Measurements from ENCODE around the gene ARSG. TPM values are rescaled to one million over a fixed set of nuclear protein-coding genes. Genes with fewer than 3 reads are reported as not detected.

ARSG gene
- total and polyA plus RNA-seq, 9 of the 15 experiments (the other 6 are each of a cell fraction or from before 2014, with no cell fraction given): 1.0 to 5.6 (median 1.8) TPM

DNA sequence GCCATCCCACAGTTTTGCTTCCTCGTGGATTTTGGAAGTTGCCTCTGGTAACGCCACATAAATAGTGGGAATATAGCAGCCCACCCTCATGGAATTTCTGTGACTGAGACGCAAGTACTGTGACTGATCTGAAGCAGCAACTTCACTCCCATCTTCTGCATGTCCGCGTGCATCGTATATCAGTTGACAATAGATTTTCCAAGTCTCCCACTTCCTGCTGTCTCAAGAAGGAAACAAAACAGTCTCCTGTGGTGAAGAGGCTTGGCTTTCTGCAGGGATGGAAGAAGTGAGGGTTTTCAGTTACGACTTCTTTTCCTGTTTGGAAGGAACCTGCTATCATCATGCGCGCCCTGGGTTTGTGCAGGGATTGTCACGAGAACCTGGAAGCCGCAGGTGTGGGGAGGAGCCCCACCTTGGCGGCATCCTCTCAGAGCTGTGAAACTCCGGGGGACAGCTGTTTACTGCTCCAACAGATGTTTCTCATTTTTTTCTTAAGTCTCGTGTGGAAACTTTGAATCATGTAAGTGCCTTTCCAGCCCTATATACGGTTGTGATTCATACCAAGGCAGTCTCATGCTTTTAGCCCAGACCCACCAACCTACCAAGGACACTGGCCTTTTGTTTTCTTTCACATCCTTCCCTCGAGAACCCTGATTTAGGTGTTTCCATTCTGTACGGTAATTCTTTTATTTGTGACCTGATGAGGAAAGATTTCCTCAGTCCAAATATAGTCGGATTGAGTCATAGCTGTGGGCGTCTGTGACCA, 108.5 kb downstream of the ARSG start:
- Histone ChIP-seq H3K27ac (ENCODE audit: extremely low read depth, low read depth, low read length) (no peak overlapping the region), H3K9ac (ENCODE audit: insufficient read depth in 1 of 2, low read depth in 2 of 2, low read length in 2 of 2) (no peak overlapping the region), H3K27me3 (ENCODE audit: control insufficient read depth in 2 of 2, insufficient read depth in 2 of 2, low read length in 2 of 2) (peaks cover 15 to 41% of the 10 kb centered on the region in 2 experiments; a peak in 3 of 5 replicates), H3K79me2 (ENCODE audit: control insufficient read depth, insufficient read depth, low read length) (no peaks in the 10 kb centered on the region), H3K4me1 (replicated peaks in 1 of 2; ENCODE audit: control insufficient read depth in 2 of 2, insufficient read depth in 2 of 2, low read length in 2 of 2) (0 out of 5 replicates have a peak, but pooled peaks cover 0 to 4% of the 10 kb centered on the region in 2 experiments), H3K36me3 (ENCODE audit: control insufficient read depth, insufficient read depth, low read length) (no peaks in the 10 kb centered on the region), H3K9me1 (ENCODE audit: control insufficient read depth, insufficient read depth, low read length) (no peaks in the 10 kb centered on the region), H2AFZ (ENCODE audit: low read depth, low read length) (no peak overlapping the region), H3K4me3 (no peak overlapping the region), H3K9me3 (replicated peaks; ENCODE audit: control insufficient read depth, insufficient read depth, low read depth, low read length) (no peaks in the 10 kb centered on the region), H3K4me2 (ENCODE audit: insufficient read depth, low read length) (no peak overlapping the region), H4K20me1 (replicated peaks; ENCODE audit: control insufficient read depth, insufficient read depth, low read length) (no peaks in the 10 kb centered on the region)
- POLR2A ChIA-PET: interaction anchor here (1.0 to 1.3 kb wide), 2 partner anchors 10 to 219 kb away, joined by 4 read pairs; no protein-coding TSS in a partner anchor
- intact Hi-C loops (cut with micrococcal nuclease): loop anchor here (1.0 to 10.0 kb wide), 3 partner anchors 36 to 135 kb away; no protein-coding TSS in a partner anchor
- ATAC-seq (no peak), DNase-seq (ENCODE audit: extremely low read depth in 1 of 4, low spot score in 3 of 4) (no peak), FAIRE-seq (peak; percentile 23)
- CTCF ChIA-PET (ENCODE audit: low intra/inter-chr PET ratio): interaction anchor here (0.7 to 1.9 kb wide), 3 partner anchors 36 to 137 kb away, joined by 3 to 12 read pairs (median 3); no protein-coding TSS in a partner anchor
- BruUV-seq (replicated peaks): no TSS peak
- 14% methylated on average over 18 of the region's 19 CpGs for whole genome bisulfite sequencing (ENCODE audit: insufficient coverage, low coverage, missing lambda C conversion rate)
- in situ Hi-C loops (cut with MboI): no loop called here
- no peak for TF ChIP-seq EP400 (IDR thresholded peaks at IDR 0.05)
- TF ChIP-seq, protein P1, sequence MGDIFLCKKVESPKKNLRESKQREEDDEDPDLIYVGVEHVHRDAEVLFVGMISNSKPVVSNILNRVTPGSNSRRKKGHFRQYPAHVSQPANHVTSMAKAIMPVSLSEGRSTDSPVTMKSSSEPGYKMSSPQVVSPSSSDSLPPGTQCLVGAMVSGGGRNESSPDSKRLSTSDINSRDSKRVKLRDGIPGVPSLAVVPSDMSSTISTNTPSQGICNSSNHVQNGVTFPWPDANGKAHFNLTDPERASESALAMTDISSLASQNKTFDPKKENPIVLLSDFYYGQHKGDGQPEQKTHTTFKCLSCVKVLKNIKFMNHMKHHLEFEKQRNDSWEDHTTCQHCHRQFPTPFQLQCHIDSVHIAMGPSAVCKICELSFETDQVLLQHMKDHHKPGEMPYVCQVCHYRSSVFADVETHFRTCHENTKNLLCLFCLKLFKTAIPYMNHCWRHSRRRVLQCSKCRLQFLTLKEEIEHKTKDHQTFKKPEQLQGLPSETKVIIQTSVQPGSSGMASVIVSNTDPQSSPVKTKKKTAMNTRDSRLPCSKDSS (IDR thresholded peaks at IDR 0.05; ENCODE audit: low read depth, partially characterized antibody): no peak
- TF ChIP-seq, protein P2, sequence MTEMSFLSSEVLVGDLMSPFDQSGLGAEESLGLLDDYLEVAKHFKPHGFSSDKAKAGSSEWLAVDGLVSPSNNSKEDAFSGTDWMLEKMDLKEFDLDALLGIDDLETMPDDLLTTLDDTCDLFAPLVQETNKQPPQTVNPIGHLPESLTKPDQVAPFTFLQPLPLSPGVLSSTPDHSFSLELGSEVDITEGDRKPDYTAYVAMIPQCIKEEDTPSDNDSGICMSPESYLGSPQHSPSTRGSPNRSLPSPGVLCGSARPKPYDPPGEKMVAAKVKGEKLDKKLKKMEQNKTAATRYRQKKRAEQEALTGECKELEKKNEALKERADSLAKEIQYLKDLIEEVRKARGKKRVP (CRISPR knock-in tag; IDR thresholded peaks at IDR 0.05): no peak
- no peak for TF ChIP-seq JUN (IDR thresholded peaks at IDR 0.05; ENCODE audit: borderline replicate concordance, low read depth, low read length)
- TF ChIP-seq JUN (CRISPR knock-in tag; IDR thresholded peaks at IDR 0.05; ENCODE audit: borderline replicate concordance): no peak
- no peak for TF ChIP-seq DNMT1 (IDR thresholded peaks at IDR 0.05)
- no peak for TF ChIP-seq FUS (optimal IDR thresholded peaks at IDR 0.05; ENCODE audit: low read depth, low read length)
- no peak for TF ChIP-seq GABPB1 (CRISPR knock-in tag; IDR thresholded peaks at IDR 0.05)
- TF ChIP-seq, protein P3, sequence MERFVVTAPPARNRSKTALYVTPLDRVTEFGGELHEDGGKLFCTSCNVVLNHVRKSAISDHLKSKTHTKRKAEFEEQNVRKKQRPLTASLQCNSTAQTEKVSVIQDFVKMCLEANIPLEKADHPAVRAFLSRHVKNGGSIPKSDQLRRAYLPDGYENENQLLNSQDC (CRISPR knock-in tag; IDR thresholded peaks at IDR 0.05): no peak
- TF ChIP-seq, protein P4, sequence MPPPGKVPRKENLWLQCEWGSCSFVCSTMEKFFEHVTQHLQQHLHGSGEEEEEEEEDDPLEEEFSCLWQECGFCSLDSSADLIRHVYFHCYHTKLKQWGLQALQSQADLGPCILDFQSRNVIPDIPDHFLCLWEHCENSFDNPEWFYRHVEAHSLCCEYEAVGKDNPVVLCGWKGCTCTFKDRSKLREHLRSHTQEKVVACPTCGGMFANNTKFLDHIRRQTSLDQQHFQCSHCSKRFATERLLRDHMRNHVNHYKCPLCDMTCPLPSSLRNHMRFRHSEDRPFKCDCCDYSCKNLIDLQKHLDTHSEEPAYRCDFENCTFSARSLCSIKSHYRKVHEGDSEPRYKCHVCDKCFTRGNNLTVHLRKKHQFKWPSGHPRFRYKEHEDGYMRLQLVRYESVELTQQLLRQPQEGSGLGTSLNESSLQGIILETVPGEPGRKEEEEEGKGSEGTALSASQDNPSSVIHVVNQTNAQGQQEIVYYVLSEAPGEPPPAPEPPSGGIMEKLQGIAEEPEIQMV (tag; conservative IDR thresholded peaks at IDR 0.05; ENCODE audit: low read depth): no peak
- no peak for TF ChIP-seq ZNF431 (CRISPR knock-in tag; IDR thresholded peaks at IDR 0.05)
- TF ChIP-seq, protein P5, sequence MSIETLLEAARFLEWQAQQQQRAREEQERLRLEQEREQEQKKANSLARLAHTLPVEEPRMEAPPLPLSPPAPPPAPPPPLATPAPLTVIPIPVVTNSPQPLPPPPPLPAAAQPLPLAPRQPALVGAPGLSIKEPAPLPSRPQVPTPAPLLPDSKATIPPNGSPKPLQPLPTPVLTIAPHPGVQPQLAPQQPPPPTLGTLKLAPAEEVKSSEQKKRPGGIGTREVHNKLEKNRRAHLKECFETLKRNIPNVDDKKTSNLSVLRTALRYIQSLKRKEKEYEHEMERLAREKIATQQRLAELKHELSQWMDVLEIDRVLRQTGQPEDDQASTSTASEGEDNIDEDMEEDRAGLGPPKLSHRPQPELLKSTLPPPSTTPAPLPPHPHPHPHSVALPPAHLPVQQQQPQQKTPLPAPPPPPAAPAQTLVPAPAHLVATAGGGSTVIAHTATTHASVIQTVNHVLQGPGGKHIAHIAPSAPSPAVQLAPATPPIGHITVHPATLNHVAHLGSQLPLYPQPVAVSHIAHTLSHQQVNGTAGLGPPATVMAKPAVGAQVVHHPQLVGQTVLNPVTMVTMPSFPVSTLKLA (conservative IDR thresholded peaks at IDR 0.05): no peak
- TF ChIP-seq SMARCC2 (IDR thresholded peaks at IDR 0.05; ENCODE audit: low read depth): no peak
- no peak for TF ChIP-seq ZNF12 (CRISPR knock-in tag; IDR thresholded peaks at IDR 0.05)
- TF ChIP-seq CEBPB (tag; IDR thresholded peaks at IDR 0.05): no peak
